Lower leg skin (tissue), 3 donors: ENCODE measurements around the gene RBM20.

Source experiments
- POLR2A ChIP-seq, 2 donors: fragments of 450-650 bp; IDR thresholded peaks; one replicate each; pipeline ENCODE4 v1.6.1; 2016 to 2017; ENCODE audit warnings: antibody characterized with exemption in 2 of 2, mild to moderate bottlenecking in 1 of 2, moderate library complexity in 1 of 2
- TF ChIP-seq, protein P1 (sequence below), 3 donors: fragments of 450-650 bp; IDR thresholded peaks; one replicate each; pipeline ENCODE4 v1.5.1; 2016; ENCODE audit warnings: antibody characterized with exemption in 3 of 3, mild to moderate bottlenecking in 3 of 3, moderate library complexity in 2 of 3

DNA sequence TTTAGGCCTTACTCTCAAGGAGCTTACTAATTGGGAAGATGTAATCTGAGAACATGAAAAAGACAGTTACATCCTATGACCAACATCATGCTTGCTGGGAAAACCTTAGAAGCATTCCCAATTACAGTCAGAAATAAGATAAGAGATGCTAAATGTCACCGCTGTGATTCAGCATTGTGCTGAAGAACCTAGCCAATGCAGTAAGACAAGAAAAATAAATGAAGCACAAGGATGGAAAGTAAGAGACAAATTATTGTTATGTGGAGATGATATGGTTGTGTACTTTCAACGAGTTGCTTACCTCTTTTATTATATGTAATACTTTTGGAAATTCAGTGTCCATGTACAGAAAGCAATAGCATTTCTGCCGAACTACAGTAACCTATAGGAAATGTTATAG, 104.8 kb downstream of the RBM20 start:
- TF ChIP-seq, protein P1, sequence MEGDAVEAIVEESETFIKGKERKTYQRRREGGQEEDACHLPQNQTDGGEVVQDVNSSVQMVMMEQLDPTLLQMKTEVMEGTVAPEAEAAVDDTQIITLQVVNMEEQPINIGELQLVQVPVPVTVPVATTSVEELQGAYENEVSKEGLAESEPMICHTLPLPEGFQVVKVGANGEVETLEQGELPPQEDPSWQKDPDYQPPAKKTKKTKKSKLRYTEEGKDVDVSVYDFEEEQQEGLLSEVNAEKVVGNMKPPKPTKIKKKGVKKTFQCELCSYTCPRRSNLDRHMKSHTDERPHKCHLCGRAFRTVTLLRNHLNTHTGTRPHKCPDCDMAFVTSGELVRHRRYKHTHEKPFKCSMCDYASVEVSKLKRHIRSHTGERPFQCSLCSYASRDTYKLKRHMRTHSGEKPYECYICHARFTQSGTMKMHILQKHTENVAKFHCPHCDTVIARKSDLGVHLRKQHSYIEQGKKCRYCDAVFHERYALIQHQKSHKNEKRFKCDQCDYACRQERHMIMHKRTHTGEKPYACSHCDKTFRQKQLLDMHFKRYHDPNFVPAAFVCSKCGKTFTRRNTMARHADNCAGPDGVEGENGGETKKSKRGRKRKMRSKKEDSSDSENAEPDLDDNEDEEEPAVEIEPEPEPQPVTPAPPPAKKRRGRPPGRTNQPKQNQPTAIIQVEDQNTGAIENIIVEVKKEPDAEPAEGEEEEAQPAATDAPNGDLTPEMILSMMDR (IDR thresholded peaks at IDR 0.05): no peak
- no peak for TF ChIP-seq POLR2A (IDR thresholded peaks at IDR 0.05)
